ENCODE measurements around the gene TTC7B. TPM values are rescaled to one million over a fixed set of nuclear protein-coding genes. Genes with fewer than 3 reads are reported as not detected.

The TTC7B gene
- total and polyA plus RNA-seq, 2 of the 8 experiments (the other 6 are each of a cell fraction or from before 2014, with no cell fraction given) = 23.7 to 34.0 TPM

GRCh38 chr14:90781876-90782275, 34.4 kb downstream of the TTC7B start:
- CTCF ChIA-PET (ENCODE audit: partially characterized antibody) = interaction anchor here (1.1 to 5.7 kb wide), 3 partner anchors 13 to 286 kb away, joined by 3 to 44 read pairs (median 3); no protein-coding TSS in a partner anchor
- Histone ChIP-seq H3K4me1 (replicated peaks in 1 of 4; ENCODE audit: control insufficient read depth in 3 of 4, insufficient read depth in 4 of 4, low read length in 3 of 4) (no peaks in the 10 kb centered on the region; a peak in 2 of 7 replicates), H2BK5ac (ENCODE audit: low read depth, low read length) (no peak overlapping the region), H3K23ac (ENCODE audit: insufficient read length) (no peak overlapping the region), H3K9me3 (ENCODE audit: insufficient read depth in 2 of 2, low read depth in 1 of 2, low read length in 1 of 2) (no peaks in the 10 kb centered on the region), H4K5ac (ENCODE audit: insufficient read length, low read depth, low read length) (no peak overlapping the region), H3K4ac (replicated peaks; ENCODE audit: insufficient read length, low read depth, low read length) (no peak overlapping the region), H3K27ac (ENCODE audit: low read depth, low read length) (no peak overlapping the region), H4K91ac (replicated peaks; ENCODE audit: insufficient read length, low read length) (no peak overlapping the region), H3K27me3 (replicated peaks in 1 of 4; ENCODE audit: control insufficient read depth in 3 of 4, extremely low read depth in 1 of 4, insufficient read depth in 3 of 4, low read length in 3 of 4) (no peaks in the 10 kb centered on the region; a peak in 1 of 7 replicates), H3K4me2 (ENCODE audit: insufficient read depth in 1 of 2, low read depth in 2 of 2, low read length in 2 of 2) (no peak overlapping the region), H3K56ac (replicated peaks; ENCODE audit: insufficient read length, low read depth, low read length) (no peak overlapping the region), H3K18ac (ENCODE audit: extremely low read depth, low read length) (no peak overlapping the region), H2BK120ac (replicated peaks; ENCODE audit: low read depth, low read length) (no peak overlapping the region), H2BK20ac (ENCODE audit: low read length) (no peak overlapping the region), H2AK5ac (ENCODE audit: low read depth, low read length) (no peak overlapping the region), H3K9ac (replicated peaks in 1 of 4; ENCODE audit: extremely low read depth in 1 of 4, low read depth in 3 of 4, low read length in 3 of 4) (no peak overlapping the region), H2BK12ac (ENCODE audit: low read depth, low read length) (no peak overlapping the region), H3K79me1 (ENCODE audit: low read depth, low read length) (no peaks in the 10 kb centered on the region), H3K36me3 (ENCODE audit: control insufficient read depth in 2 of 4, insufficient read depth in 4 of 4, low read length in 3 of 4) (no peaks in the 10 kb centered on the region), H2AFZ (ENCODE audit: low read length) (no peak overlapping the region), H2BK15ac (ENCODE audit: low read length) (no peak overlapping the region), H3K79me2 (ENCODE audit: control insufficient read depth in 1 of 2, insufficient read depth in 2 of 2, low read length in 2 of 2) (no peaks in the 10 kb centered on the region), H3K4me3 (ENCODE audit: extremely low read depth in 1 of 4, insufficient read depth in 2 of 4, low read depth in 3 of 4, low read length in 4 of 4) (no peak overlapping the region), H3K14ac (ENCODE audit: insufficient read length) (no peak overlapping the region), H3K23me2 (ENCODE audit: low read depth, low read length) (no peaks in the 10 kb centered on the region), H4K20me1 (replicated peaks in 1 of 2; ENCODE audit: control insufficient read depth in 1 of 2, insufficient read depth in 2 of 2, low read length in 2 of 2) (no peaks in the 10 kb centered on the region), H4K8ac (ENCODE audit: extremely low read depth, insufficient read depth, low read length) (no peak overlapping the region)
- POLR2A ChIA-PET (ENCODE audit: partially characterized antibody) = no interaction called here
- FAIRE-seq (no peak), DNase-seq (ENCODE audit: low read depth in 1 of 2, low spot score in 2 of 2) (no peak)
- WGBS, 2 experiments (ENCODE audit: extremely low coverage in 1 of 2, insufficient coverage in 1 of 2, insufficient read length in 1 of 2, insufficient replicate concordance in 2 of 2, low coverage in 1 of 2, low lambda C conversion rate in 2 of 2, missing lambda C conversion rate in 1 of 2) = 93% methylated on average over 8 of the region's 8 CpGs; no CpG with 5 or more reads in 1 of the 2 experiments
- TF ChIP-seq SP1 (IDR thresholded peaks at IDR 0.05; ENCODE audit: low read depth, low read length) (no peak), YY1 (IDR thresholded peaks at IDR 0.05; ENCODE audit: low read depth, low read length) (no peak), ATF2 (IDR thresholded peaks at IDR 0.05; ENCODE audit: low read length) (no peak), BACH1 (IDR thresholded peaks at IDR 0.05; ENCODE audit: low read length) (no peak), GTF2F1 (IDR thresholded peaks at IDR 0.05; ENCODE audit: borderline replicate concordance, low read depth, low read length) (no peak), EP300 (IDR thresholded peaks at IDR 0.05; ENCODE audit: borderline replicate concordance in 1 of 2, low read depth in 2 of 2, low read length in 2 of 2) (no peak), SUZ12 (IDR thresholded peaks at IDR 0.05; ENCODE audit: low read length) (no peak), NRF1 (IDR thresholded peaks at IDR 0.05; ENCODE audit: low read depth, low read length) (no peak), JUND (IDR thresholded peaks at IDR 0.05; ENCODE audit: low read length) (no peak), SIRT6 (IDR thresholded peaks at IDR 0.05; ENCODE audit: low read length) (no peak), ZNF274 (IDR thresholded peaks at IDR 0.05; ENCODE audit: borderline replicate concordance, extremely low read depth, low read length) (no peak), GABPA (IDR thresholded peaks at IDR 0.05; ENCODE audit: borderline replicate concordance, insufficient read depth, low read length) (no peak), RNF2 (IDR thresholded peaks at IDR 0.05; ENCODE audit: borderline replicate concordance, low read depth, low read length, missing control alignments, poor library complexity, severe bottlenecking) (no peak)
